ENCODE measurements around the gene C10orf95.

The C10orf95 gene

GRCh38 chr10:102467971-102468438 lies 16.7 kb upstream of the C10orf95 start:
- TF ChIP-seq CTCF (IDR thresholded peaks at IDR 0.05; ENCODE audit: unreplicated experiment in 3 of 3): no peak
- Mint-ChIP-seq H3K4me1 (no peaks in the 10 kb centered on the region), H3K27me3 (ENCODE audit: low read depth) (peaks cover 13% of the 10 kb centered on the region), H3K36me3 (ENCODE audit: low read depth) (no peaks in the 10 kb centered on the region), H3K9me3 (no peaks in the 10 kb centered on the region), H3K27ac (no peak overlapping the region), H3K4me3 (no peak overlapping the region)

- H3K9me3 Mint-ChIP-seq: no peaks in the 10 kb centered on the region
- no peak overlapping the region for H3K27ac Mint-ChIP-seq
- H3K4me1 Mint-ChIP-seq: peaks cover 6% of the 10 kb centered on the region
- no peak overlapping the region for H3K4me3 Mint-ChIP-seq
- peaks cover 19% of the 10 kb centered on the region for H3K27me3 Mint-ChIP-seq (ENCODE audit: low read depth)
- no peaks in the 10 kb centered on the region for H3K36me3 Mint-ChIP-seq (ENCODE audit: low read depth)
- TF ChIP-seq CTCF (IDR thresholded peaks at IDR 0.05; ENCODE audit: unreplicated experiment in 3 of 3): no peak
Measured at GRCh38 chr10:102467318-102467717, 16.0 kb upstream of the C10orf95 start.

- H3K36me3 Mint-ChIP-seq (ENCODE audit: low read depth): no peaks in the 10 kb centered on the region
- no peaks in the 10 kb centered on the region for H3K9me3 Mint-ChIP-seq
- no peak overlapping the region for H3K4me3 Mint-ChIP-seq
- H3K27ac Mint-ChIP-seq: no peak overlapping the region
- H3K27me3 Mint-ChIP-seq (ENCODE audit: low read depth): peaks cover 30% of the 10 kb centered on the region
- peaks cover 19% of the 10 kb centered on the region for H3K4me1 Mint-ChIP-seq
- no peak for TF ChIP-seq CTCF (IDR thresholded peaks at IDR 0.05; ENCODE audit: unreplicated experiment in 3 of 3)
Measured at GRCh38 chr10:102465466-102465865, 14.1 kb upstream of the C10orf95 start.

GRCh38 chr10:102463983-102464382 lies 12.6 kb upstream of the C10orf95 start:
- Mint-ChIP-seq H3K27ac (no peak overlapping the region), H3K36me3 (ENCODE audit: low read depth) (no peaks in the 10 kb centered on the region), H3K4me3 (no peak overlapping the region), H3K4me1 (peaks cover 19% of the 10 kb centered on the region), H3K9me3 (no peaks in the 10 kb centered on the region), H3K27me3 (ENCODE audit: low read depth) (peaks cover 35% of the 10 kb centered on the region)
- no peak for TF ChIP-seq CTCF (IDR thresholded peaks at IDR 0.05; ENCODE audit: unreplicated experiment in 3 of 3)

- Mint-ChIP-seq H3K36me3 (ENCODE audit: low read depth) (no peaks in the 10 kb centered on the region), H3K9me3 (no peaks in the 10 kb centered on the region), H3K4me3 (peak overlapping the region; percentile 88 to 91 (median 90)), H3K27me3 (ENCODE audit: low read depth) (peaks cover 35% of the 10 kb centered on the region), H3K27ac (no peak overlapping the region), H3K4me1 (peaks cover 19% of the 10 kb centered on the region)
- no peak for TF ChIP-seq CTCF (IDR thresholded peaks at IDR 0.05; ENCODE audit: unreplicated experiment in 3 of 3)
Measured at GRCh38 chr10:102462512-102463054, 11.2 kb upstream of the C10orf95 start.

Measured in nephron (organoid).